OCI-LY3 (cell line): ENCODE measurements around the gene IL25.
"Not testable (repeated sequence)": the region's sequence is repeated elsewhere in the genome, so short reads cannot be mapped to it uniquely, and the experiment has no call there.

Experiments used
- H2AFZ ChIP-seq: fragments of 200-600, 300-600 bp; shearing (Covaris generic); 2 replicates; pipeline ENCODE4 v1.6.0; 2014; ENCODE audit warnings: antibody characterized with exemption, low read depth, low read length
- H3K27ac ChIP-seq: fragments of 200-600, 300-600 bp; sonication (generic); 2 replicates; pipeline ENCODE4 v1.5.1; 2014; ENCODE audit warnings: mild to moderate bottlenecking, low read length, moderate library complexity, mixed read lengths
- H3K27me3 ChIP-seq: fragments of 200-600, 300-600 bp; sonication (generic); 2 replicates; pipeline ENCODE4 v1.6.1; 2014; ENCODE audit warnings: low read depth, low read length, mixed read lengths
- H3K36me3 ChIP-seq: fragments of 200-600, 300-600 bp; sonication (generic); replicated peaks from 2 replicates; pipeline ENCODE3; 2014; ENCODE audit warnings: low read depth, low read length, mixed read lengths
- H3K4me1 ChIP-seq: fragments of 300-600, 200-600 bp; sonication (generic); 2 replicates; pipeline ENCODE4 v1.6.1; 2014; ENCODE audit warnings: low read length, mixed read lengths
- H3K4me2 ChIP-seq: fragments of 200-600, 300-600 bp; sonication (generic); 2 replicates; pipeline ENCODE4 v1.6.1; 2014; ENCODE audit warnings: low read length, mixed read lengths
- H3K4me3 ChIP-seq: fragments of 300-600, 200-600 bp; sonication (generic); 2 replicates; pipeline ENCODE4 v1.5.1; 2014; ENCODE audit warnings: antibody characterized with exemption, mild to moderate bottlenecking, low read length, moderate library complexity
- H3K79me2 ChIP-seq: fragments of 300-600, 200-600 bp; shearing (Covaris generic); 2 replicates; pipeline ENCODE4 v1.6.1; 2014; ENCODE audit warnings: mild to moderate bottlenecking, low read length, mixed read lengths
- H3K9ac ChIP-seq: fragments of 300-600, 200-600 bp; shearing (Covaris generic); 2 replicates; pipeline ENCODE4 v1.6.0; 2014; ENCODE audit warnings: mild to moderate bottlenecking, low read length, moderate library complexity
- H3K9me3 ChIP-seq: fragments of 200-600, 300-600 bp; shearing (Covaris generic); 2 replicates; pipeline ENCODE4 v1.6.1; 2014; ENCODE audit warnings: low read length, mixed read lengths; ENCODE audit not compliant: insufficient read depth
- H4K20me1 ChIP-seq: fragments of 200-600, 300-600 bp; sonication (generic); 2 replicates; pipeline ENCODE4 v1.6.1; 2016; ENCODE audit warnings: low read length, mixed read lengths; ENCODE audit not compliant: insufficient read depth
- EZH2phosphoT487 ChIP-seq: fragments of 200-600 bp; shearing (Covaris generic); IDR thresholded peaks from 2 replicates; pipeline ENCODE4 v1.6.1; 2018; ENCODE audit warnings: antibody characterized with exemption, mixed run types, low read depth
- TF ChIP-seq, protein P1 (sequence below): fragments of 200-600, 300-600 bp; sonication (generic); IDR thresholded peaks from 2 replicates; pipeline ENCODE4 v1.5.1; 2014; ENCODE audit warnings: antibody characterized with exemption, low read length, low read depth

Gene IL25

DNA sequence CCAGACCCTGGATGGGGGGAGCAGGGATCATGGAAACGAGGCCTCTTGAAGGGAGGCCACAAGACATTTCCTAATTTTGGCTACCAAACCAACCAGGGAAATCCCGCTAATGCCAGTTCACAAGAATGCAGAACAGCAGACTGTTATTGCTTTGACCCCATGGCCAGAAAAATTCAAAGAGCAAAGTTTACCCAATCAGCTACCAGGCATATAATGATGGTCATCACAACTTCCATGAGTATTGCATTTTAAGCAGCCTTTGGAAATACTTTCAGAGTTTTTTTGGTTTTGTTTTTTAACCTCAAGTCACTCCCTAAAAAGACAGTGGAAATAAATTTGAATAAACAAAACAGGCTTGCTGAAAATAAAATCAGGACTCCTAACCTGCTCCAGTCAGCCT, at the start of gene IL25:
Gene IL25 (plus strand): TSS at position 301 of the 400 bp plus-strand sequence.
- Histone ChIP-seq H3K79me2 (no peaks in the 10 kb centered on the region), H3K9me3 (no peaks in the 10 kb centered on the region), H3K27me3 (no peaks in the 10 kb centered on the region), H4K20me1 (no peaks in the 10 kb centered on the region), H3K4me1 (no peaks in the 10 kb centered on the region), H3K4me3 (no peak within 1 kb of the TSS), H3K9ac (no peak within 1 kb of the TSS), H3K36me3 (no peaks in the 10 kb centered on the region), H3K4me2 (no peak within 1 kb of the TSS), H3K27ac (no peak within 1 kb of the TSS), H2AFZ (no peak within 1 kb of the TSS)
- TF ChIP-seq, protein P1, sequence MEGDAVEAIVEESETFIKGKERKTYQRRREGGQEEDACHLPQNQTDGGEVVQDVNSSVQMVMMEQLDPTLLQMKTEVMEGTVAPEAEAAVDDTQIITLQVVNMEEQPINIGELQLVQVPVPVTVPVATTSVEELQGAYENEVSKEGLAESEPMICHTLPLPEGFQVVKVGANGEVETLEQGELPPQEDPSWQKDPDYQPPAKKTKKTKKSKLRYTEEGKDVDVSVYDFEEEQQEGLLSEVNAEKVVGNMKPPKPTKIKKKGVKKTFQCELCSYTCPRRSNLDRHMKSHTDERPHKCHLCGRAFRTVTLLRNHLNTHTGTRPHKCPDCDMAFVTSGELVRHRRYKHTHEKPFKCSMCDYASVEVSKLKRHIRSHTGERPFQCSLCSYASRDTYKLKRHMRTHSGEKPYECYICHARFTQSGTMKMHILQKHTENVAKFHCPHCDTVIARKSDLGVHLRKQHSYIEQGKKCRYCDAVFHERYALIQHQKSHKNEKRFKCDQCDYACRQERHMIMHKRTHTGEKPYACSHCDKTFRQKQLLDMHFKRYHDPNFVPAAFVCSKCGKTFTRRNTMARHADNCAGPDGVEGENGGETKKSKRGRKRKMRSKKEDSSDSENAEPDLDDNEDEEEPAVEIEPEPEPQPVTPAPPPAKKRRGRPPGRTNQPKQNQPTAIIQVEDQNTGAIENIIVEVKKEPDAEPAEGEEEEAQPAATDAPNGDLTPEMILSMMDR: no peak
- TF ChIP-seq EZH2phosphoT487: no peak

DNA sequence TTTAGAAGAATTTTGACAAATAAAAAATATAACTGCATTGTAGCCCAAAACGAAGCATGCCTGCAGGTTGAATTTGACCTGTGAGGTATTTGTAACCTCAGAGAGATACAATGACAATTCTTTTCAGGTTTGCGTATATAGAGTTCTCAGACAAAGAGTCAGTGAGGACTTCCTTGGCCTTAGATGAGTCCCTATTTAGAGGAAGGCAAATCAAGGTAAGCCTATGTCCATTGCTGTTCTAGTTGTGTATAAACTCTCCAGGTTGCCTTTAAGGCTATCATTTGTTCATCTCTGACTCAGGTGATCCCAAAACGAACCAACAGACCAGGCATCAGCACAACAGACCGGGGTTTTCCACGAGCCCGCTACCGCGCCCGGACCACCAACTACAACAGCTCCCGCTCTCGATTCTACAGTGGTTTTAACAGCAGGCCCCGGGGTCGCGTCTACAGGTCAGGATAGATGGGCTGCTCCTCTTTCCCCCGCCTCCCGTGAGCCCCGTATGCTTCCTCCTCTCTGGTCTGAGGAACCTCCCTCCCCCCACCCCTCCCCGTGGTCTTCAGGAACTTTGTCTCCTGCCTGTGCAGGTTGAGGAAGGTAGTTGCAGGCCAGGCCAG, 48.7 kb upstream of the IL25 start:
- H3K4me2 ChIP-seq: no peak overlapping the region

DNA sequence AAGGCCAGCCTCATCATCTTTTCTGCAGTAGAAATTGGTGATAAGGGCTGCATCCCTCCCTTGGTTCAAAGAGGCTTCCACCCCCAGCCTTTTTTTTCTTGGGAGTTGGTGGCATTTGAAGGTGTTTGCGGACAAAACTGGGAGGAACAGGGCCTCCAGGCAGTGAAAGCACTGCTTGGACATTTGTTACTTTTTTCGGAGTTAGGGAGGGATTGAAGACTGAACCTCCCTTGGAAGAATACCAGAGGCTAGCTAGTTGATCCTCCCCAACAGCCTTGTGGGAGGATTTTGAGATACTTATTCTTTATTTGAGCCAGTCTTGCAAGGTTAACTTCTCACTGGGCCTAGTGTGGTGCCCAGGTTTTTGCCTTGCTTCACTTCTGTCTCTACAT, 48.2 kb upstream of the IL25 start:
- Histone ChIP-seq H3K4me3 (no peak overlapping the region), H3K36me3 (peaks cover 28% of the 10 kb centered on the region), H3K9me3 (no peaks in the 10 kb centered on the region), H3K4me2 (no peak overlapping the region), H3K27me3 (no peaks in the 10 kb centered on the region), H3K27ac (no peak overlapping the region), H3K9ac (no peak overlapping the region), H3K4me1 (peaks cover 19% of the 10 kb centered on the region), H2AFZ (no peak overlapping the region), H3K79me2 (peaks cover 35% of the 10 kb centered on the region), H4K20me1 (peaks cover 9% of the 10 kb centered on the region; the same call in 1 of the 2 replicates)
- TF ChIP-seq, protein P1: no peak
- TF ChIP-seq EZH2phosphoT487: no peak

More for the DNA sequence above, 48.7 kb upstream of the IL25 start:
- Histone ChIP-seq H3K79me2 (peaks cover 35% of the 10 kb centered on the region), H2AFZ (no peak overlapping the region), H3K9me3 (no peaks in the 10 kb centered on the region), H3K36me3 (peaks cover 28% of the 10 kb centered on the region), H4K20me1 (peaks cover 9% of the 10 kb centered on the region; the same call in 1 of the 2 replicates), H3K4me3 (no peak overlapping the region), H3K27ac (no peak overlapping the region), H3K4me1 (peaks cover 19% of the 10 kb centered on the region), H3K27me3 (no peaks in the 10 kb centered on the region), H3K9ac (no peak overlapping the region)
- TF ChIP-seq, protein P1: no peak
- no peak for TF ChIP-seq EZH2phosphoT487

DNA sequence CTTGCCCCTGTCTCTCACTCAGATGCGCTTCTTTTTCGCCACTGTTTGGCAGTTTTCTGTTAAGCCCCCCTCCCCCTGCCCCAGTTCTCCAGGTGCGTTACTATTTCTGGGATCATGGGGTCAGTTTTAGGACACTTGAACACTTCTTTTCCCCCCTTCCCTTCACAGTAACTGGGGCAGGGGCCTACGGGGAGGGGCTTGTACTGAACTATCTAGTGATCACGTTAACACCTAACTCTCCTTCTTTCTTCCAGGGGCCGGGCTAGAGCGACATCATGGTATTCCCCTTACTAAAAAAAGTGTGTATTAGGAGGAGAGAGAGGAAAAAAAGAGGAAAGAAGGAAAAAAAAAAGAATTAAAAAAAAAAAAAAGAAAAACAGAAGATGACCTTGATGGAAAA, 47.6 kb upstream of the IL25 start:
- no peak overlapping the region for H2AFZ ChIP-seq
- H4K20me1 ChIP-seq: peaks cover 9% of the 10 kb centered on the region; the same call in 1 of the 2 replicates
- peaks cover 28% of the 10 kb centered on the region for H3K36me3 ChIP-seq
- no peak overlapping the region for H3K9ac ChIP-seq
- peaks cover 15% of the 10 kb centered on the region for H3K4me1 ChIP-seq
- H3K27me3 ChIP-seq: no peaks in the 10 kb centered on the region
- H3K4me2 ChIP-seq: no peak overlapping the region
- peaks cover 34% of the 10 kb centered on the region for H3K79me2 ChIP-seq
- TF ChIP-seq, protein P1: no peak
- no peak for TF ChIP-seq EZH2phosphoT487
- no peak overlapping the region for H3K27ac ChIP-seq
- no peak overlapping the region for H3K4me3 ChIP-seq
- no peaks in the 10 kb centered on the region for H3K9me3 ChIP-seq

DNA sequence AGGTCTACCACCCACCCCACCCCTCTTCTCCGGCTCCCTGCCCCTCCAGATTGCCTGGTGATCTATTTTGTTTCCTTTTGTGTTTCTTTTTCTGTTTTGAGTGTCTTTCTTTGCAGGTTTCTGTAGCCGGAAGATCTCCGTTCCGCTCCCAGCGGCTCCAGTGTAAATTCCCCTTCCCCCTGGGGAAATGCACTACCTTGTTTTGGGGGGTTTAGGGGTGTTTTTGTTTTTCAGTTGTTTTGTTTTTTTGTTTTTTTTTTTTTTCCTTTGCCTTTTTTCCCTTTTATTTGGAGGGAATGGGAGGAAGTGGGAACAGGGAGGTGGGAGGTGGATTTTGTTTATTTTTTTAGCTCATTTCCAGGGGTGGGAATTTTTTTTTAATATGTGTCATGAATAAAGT, 46.9 kb upstream of the IL25 start:
- H3K4me3 ChIP-seq: not testable (repeated sequence)

More for the DNA sequence above, 46.9 kb upstream of the IL25 start:
- not testable (repeated sequence) for H3K27me3 ChIP-seq, H3K4me2 ChIP-seq, H2AFZ ChIP-seq, H3K27ac ChIP-seq, H4K20me1 ChIP-seq, H3K9ac ChIP-seq, H3K9me3 ChIP-seq
- Histone ChIP-seq H3K79me2 (peaks cover 28% of the 10 kb centered on the region), H3K36me3 (peaks cover 28% of the 10 kb centered on the region), H3K4me1 (peaks cover 10% of the 10 kb centered on the region)
